Measurements from ENCODE around the gene OR10D3.
"Not testable (repeated sequence)": the region's sequence is repeated elsewhere in the genome, so short reads cannot be mapped to it uniquely, and the experiment has no call there.

The OR10D3 gene

DNA sequence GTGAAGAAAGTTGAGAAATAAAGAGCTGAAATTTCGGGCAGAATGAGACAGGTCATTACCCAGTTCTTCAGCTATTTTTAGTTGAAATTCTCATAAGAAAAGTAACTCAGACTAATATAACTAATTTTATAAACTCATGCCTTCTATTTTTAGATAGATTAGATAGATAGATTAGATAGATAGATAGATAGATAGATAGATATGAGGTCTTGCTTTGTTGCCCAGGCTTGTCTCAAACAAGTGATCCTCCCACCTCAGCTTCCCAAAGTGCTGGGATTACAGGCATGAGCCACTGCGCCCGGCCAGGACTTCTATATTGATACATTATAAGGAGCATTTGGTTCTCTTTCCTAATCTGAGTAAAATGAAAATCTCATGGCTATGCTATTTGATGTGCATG, 30.9 kb downstream of the OR10D3 start:
- Histone ChIP-seq H3K4me3 (ENCODE audit: low read depth, low read length) (no peak overlapping the region), H3K27me3 (ENCODE audit: control insufficient read depth, insufficient read depth, low read length) (no peaks in the 10 kb centered on the region), H3K9ac (ENCODE audit: low read depth, low read length) (no peak overlapping the region), H3K9me3 (ENCODE audit: control insufficient read depth, insufficient read depth, low read length) (no peaks in the 10 kb centered on the region), H3K4me1 (ENCODE audit: control insufficient read depth, insufficient read depth, low read length) (no peaks in the 10 kb centered on the region), H3K27ac (ENCODE audit: low read depth, low read length) (no peak overlapping the region), H3K36me3 (ENCODE audit: control insufficient read depth, insufficient read depth, low read length) (no peaks in the 10 kb centered on the region)

DNA sequence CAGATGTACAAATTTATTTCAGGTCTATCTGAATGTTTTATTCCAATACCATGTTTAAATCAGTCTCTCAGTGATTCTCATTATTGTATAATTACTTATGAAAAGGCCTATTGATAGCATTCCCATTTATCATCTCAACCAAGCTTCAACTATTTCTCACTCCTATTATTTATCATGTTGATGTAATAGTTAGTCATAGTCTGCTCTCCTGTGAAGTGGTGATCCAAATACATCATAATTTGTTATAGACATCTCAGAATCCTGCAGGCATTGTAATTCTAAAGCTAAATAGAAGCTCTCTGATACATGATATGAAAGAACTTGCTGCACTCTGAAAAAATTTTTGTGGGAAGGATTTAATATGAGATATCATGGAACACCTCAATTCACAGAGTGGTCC, 36.0 kb downstream of the OR10D3 start:
- no peak overlapping the region for H3K27ac ChIP-seq (ENCODE audit: low read depth, low read length)
- H3K36me3 ChIP-seq (ENCODE audit: control insufficient read depth, insufficient read depth, low read length): no peaks in the 10 kb centered on the region
- no peak overlapping the region for H3K4me3 ChIP-seq (ENCODE audit: low read depth, low read length)
- no peaks in the 10 kb centered on the region for H3K27me3 ChIP-seq (ENCODE audit: control insufficient read depth, insufficient read depth, low read length)
- H3K4me1 ChIP-seq (ENCODE audit: control insufficient read depth, insufficient read depth, low read length): no peaks in the 10 kb centered on the region
- no peaks in the 10 kb centered on the region for H3K9me3 ChIP-seq (ENCODE audit: control insufficient read depth, insufficient read depth, low read length)
- H3K9ac ChIP-seq (ENCODE audit: low read depth, low read length): no peak overlapping the region

DNA sequence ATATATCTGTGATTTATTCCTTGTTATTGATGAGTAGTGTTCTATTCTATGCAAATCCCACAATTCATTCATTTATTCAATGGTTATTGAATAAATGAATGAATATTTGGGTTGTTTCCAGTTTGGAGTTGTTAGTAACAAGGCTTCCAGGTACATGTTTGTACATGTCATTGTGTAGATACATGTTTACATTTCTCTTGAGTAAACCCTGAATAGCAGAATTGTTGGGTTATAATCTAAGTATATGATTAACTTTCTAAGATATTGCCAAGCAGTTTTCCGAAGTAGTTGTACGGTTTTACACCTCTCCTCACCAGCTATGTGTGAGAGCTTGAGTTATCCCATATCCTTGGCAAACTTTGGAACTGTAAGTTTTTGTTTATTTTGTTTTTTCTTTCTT, 39.3 kb downstream of the OR10D3 start:
- Histone ChIP-seq H3K9ac (ENCODE audit: low read depth, low read length) (no peak overlapping the region), H3K9me3 (ENCODE audit: control insufficient read depth, insufficient read depth, low read length) (no peaks in the 10 kb centered on the region), H3K36me3 (ENCODE audit: control insufficient read depth, insufficient read depth, low read length) (no peaks in the 10 kb centered on the region), H3K4me1 (ENCODE audit: control insufficient read depth, insufficient read depth, low read length) (no peaks in the 10 kb centered on the region), H3K27me3 (ENCODE audit: control insufficient read depth, insufficient read depth, low read length) (no peaks in the 10 kb centered on the region), H3K27ac (ENCODE audit: low read depth, low read length) (no peak overlapping the region), H3K4me3 (ENCODE audit: low read depth, low read length) (no peak overlapping the region)

GRCh38 chr11:124224618-124225423, 41.7 kb downstream of the OR10D3 start:
- H3K9me3 ChIP-seq (ENCODE audit: control insufficient read depth, insufficient read depth, low read length); H3K27ac ChIP-seq (ENCODE audit: low read depth, low read length); H3K36me3 ChIP-seq (ENCODE audit: control insufficient read depth, insufficient read depth, low read length); H3K4me1 ChIP-seq (ENCODE audit: control insufficient read depth, insufficient read depth, low read length); H3K4me3 ChIP-seq (ENCODE audit: low read depth, low read length); H3K9ac ChIP-seq (ENCODE audit: low read depth, low read length); H3K27me3 ChIP-seq (ENCODE audit: control insufficient read depth, insufficient read depth, low read length): not testable (repeated sequence)

DNA sequence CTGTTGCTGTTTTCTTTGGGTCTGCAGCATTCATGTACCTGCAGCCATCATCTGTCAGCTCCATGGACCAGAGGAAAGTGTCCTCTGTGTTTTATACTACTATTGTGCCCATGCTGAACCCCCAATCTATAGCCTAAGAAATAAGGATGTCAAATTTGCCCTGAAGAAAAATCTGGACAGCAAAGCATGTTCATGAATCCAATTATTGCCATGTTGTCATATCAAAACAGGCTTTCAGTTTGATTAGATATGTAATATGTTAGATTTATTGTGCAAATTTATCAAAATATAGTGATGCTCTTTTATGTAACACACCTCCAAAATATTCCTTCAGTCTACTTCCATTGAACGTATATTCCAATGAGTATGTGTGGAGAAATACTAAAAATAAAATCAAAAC, 42.3 kb downstream of the OR10D3 start:
- Histone ChIP-seq H3K4me3 (ENCODE audit: low read depth, low read length) (no peak overlapping the region), H3K4me1 (ENCODE audit: control insufficient read depth, insufficient read depth, low read length) (no peaks in the 10 kb centered on the region), H3K9ac (ENCODE audit: low read depth, low read length) (no peak overlapping the region), H3K36me3 (ENCODE audit: control insufficient read depth, insufficient read depth, low read length) (no peaks in the 10 kb centered on the region), H3K9me3 (ENCODE audit: control insufficient read depth, insufficient read depth, low read length) (no peaks in the 10 kb centered on the region), H3K27ac (ENCODE audit: low read depth, low read length) (no peak overlapping the region), H3K27me3 (ENCODE audit: control insufficient read depth, insufficient read depth, low read length) (no peaks in the 10 kb centered on the region)

DNA sequence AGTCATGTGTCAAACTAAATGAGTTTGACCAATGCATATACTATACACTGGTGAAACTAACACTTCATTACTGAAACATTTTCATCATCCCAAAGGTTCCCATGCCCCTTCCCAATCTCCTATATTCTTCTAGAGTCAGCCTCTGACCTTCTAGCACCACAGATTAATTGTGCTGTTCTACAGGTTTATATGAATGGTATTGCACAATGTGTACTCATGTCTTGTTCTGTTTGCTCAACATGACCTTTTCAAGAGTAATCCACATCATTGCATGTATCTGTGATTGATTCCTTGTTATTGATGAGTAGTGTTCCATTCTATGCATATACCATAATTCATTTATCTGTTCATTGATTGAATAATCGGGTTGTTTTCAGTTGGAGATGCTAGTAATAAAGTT, 50.2 kb downstream of the OR10D3 start:
- Histone ChIP-seq H3K9me3 (ENCODE audit: control insufficient read depth, insufficient read depth, low read length) (no peaks in the 10 kb centered on the region), H3K9ac (ENCODE audit: low read depth, low read length) (no peak overlapping the region), H3K27ac (ENCODE audit: low read depth, low read length) (no peak overlapping the region), H3K36me3 (ENCODE audit: control insufficient read depth, insufficient read depth, low read length) (no peaks in the 10 kb centered on the region), H3K4me3 (ENCODE audit: low read depth, low read length) (no peak overlapping the region), H3K4me1 (ENCODE audit: control insufficient read depth, insufficient read depth, low read length) (no peaks in the 10 kb centered on the region), H3K27me3 (ENCODE audit: control insufficient read depth, insufficient read depth, low read length) (no peaks in the 10 kb centered on the region)
